Measurements from ENCODE around the gene PLOD2. TPM values are rescaled to one million over a fixed set of nuclear protein-coding genes. Genes with fewer than 3 reads are reported as not detected.

PLOD2 gene
- polyA plus RNA-seq, 4 donors, result 17.8 to 118 (median 21.5) TPM

DNA sequence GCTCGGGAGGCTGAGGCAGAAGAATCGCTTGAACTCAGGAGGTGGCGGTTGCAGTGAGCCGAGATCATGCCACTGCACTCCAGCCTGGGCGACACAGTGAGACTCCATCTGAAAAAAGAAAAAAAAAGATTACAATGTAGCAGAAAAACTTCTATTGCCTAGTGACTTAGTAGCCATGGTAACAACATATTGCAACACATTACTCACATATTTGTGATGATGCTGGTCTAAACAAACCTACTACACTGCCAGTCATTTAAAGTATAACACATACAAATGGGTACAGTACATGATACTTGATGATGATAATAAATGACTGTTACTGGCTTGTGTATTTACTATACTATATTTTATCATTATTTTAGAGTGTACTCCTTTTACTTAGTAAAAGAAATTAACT is 125.6 kb downstream of the PLOD2 start:
- H3K4me3 ChIP-seq (ENCODE audit: low read depth in 1 of 3, low read length in 3 of 3), result no peak overlapping the region
- H3K9me3 ChIP-seq (ENCODE audit: control insufficient read depth in 2 of 2, insufficient read depth in 1 of 2, low read depth in 1 of 2, low read length in 1 of 2), result no peaks in the 10 kb centered on the region
- 91 to 97% (median 95%) methylated on average over 5 of the region's 5 CpGs for WGBS, 3 donors
- H3K36me3 ChIP-seq (ENCODE audit: control insufficient read depth in 3 of 3, insufficient read depth in 2 of 3, low read depth in 1 of 3, low read length in 3 of 3), result no peaks in the 10 kb centered on the region
- no peaks in the 10 kb centered on the region for H3K4me1 ChIP-seq (ENCODE audit: control insufficient read depth in 3 of 3, insufficient read depth in 2 of 3, low read depth in 1 of 3, low read length in 2 of 3)
- FAIRE-seq, result no peak
- no peak overlapping the region for H3K27ac ChIP-seq (ENCODE audit: low read depth in 1 of 3, low read length in 2 of 3)
- no peaks in the 10 kb centered on the region for H3K27me3 ChIP-seq (ENCODE audit: control insufficient read depth in 3 of 3, insufficient read depth in 3 of 3, low read length in 3 of 3)
- no peak for DNase-seq

DNA sequence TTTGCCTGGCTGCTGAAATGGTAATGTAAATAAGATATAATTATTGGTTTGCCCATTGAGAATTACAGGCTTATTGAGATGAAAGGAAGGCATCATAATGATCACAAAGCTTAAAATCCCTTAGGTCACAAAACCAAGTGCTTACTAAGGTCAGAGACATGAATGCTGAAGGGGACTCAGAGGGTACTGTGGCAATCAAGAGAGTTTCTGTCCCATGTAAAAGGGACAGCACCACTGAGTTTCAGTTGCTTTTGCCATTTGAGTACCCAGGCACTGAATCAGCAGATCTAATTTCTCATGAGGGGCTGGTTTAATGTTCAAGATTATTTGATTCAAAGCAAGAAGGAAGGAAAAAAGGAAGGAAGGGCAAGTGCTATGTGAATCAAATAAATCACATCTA is 127.0 kb downstream of the PLOD2 start:
- Histone ChIP-seq H3K36me3 (ENCODE audit: control insufficient read depth in 3 of 3, insufficient read depth in 2 of 3, low read depth in 1 of 3, low read length in 3 of 3) (no peaks in the 10 kb centered on the region), H3K27me3 (ENCODE audit: control insufficient read depth in 3 of 3, insufficient read depth in 3 of 3, low read length in 3 of 3) (no peaks in the 10 kb centered on the region), H3K4me3 (ENCODE audit: low read depth in 1 of 3, low read length in 3 of 3) (no peak overlapping the region), H3K9me3 (ENCODE audit: control insufficient read depth in 2 of 2, insufficient read depth in 1 of 2, low read depth in 1 of 2, low read length in 1 of 2) (no peaks in the 10 kb centered on the region), H3K4me1 (ENCODE audit: control insufficient read depth in 3 of 3, insufficient read depth in 2 of 3, low read depth in 1 of 3, low read length in 2 of 3) (no peaks in the 10 kb centered on the region), H3K27ac (ENCODE audit: low read depth in 1 of 3, low read length in 2 of 3) (no peak overlapping the region)
- no peak for DNase-seq
- no peak for FAIRE-seq

DNA sequence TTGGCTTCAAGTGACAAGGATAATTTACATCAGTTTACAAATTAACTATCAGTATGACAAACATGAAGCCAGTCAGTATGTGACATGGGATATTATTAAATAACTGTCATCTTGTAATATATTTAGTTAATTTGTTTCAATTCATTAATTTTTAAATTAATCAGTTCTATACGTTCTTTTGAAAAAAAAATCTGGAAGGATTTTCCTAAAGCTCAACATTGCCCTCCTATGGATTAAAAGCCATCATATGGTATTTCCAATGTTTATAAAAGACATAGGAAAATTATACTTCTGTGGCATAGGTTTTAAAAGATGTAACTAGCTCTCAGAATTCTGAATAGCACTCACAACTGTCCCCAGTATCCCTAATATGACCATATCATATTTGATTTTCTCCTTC is 134.4 kb downstream of the PLOD2 start:
- DNase-seq, result no peak
- no peak for FAIRE-seq
- Histone ChIP-seq H3K27me3 (ENCODE audit: control insufficient read depth in 3 of 3, insufficient read depth in 3 of 3, low read length in 3 of 3) (no peaks in the 10 kb centered on the region), H3K27ac (ENCODE audit: low read depth in 1 of 3, low read length in 2 of 3) (no peak overlapping the region), H3K9me3 (ENCODE audit: control insufficient read depth in 2 of 2, insufficient read depth in 1 of 2, low read depth in 1 of 2, low read length in 1 of 2) (no peaks in the 10 kb centered on the region), H3K36me3 (ENCODE audit: control insufficient read depth in 3 of 3, insufficient read depth in 2 of 3, low read depth in 1 of 3, low read length in 3 of 3) (no peaks in the 10 kb centered on the region), H3K4me3 (ENCODE audit: low read depth in 1 of 3, low read length in 3 of 3) (no peak overlapping the region), H3K4me1 (ENCODE audit: control insufficient read depth in 3 of 3, insufficient read depth in 2 of 3, low read depth in 1 of 3, low read length in 2 of 3) (no peaks in the 10 kb centered on the region)
- WGBS, 3 donors, result 34 to 50% (median 41%) methylated on average over 1 of the region's 1 CpG

DNA sequence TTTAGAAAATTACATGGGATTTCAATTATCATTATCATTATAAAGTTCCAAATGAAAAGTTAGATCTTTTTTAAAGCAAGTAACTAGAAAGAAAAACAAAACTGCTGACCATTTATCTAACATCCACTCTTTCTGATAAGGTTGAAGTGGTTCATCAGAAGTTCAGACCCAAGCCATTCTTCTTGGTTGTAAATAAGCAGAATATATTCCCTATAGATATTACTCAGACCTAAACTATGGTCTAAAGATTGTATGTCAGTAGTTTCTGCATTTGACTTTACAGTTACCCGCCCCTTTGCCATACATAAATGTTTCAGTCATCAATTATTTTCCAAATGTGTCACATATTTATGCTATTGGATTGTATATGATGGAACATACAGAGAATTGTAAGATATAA is 136.7 kb downstream of the PLOD2 start:
- Histone ChIP-seq H3K36me3 (ENCODE audit: control insufficient read depth in 3 of 3, insufficient read depth in 2 of 3, low read depth in 1 of 3, low read length in 3 of 3) (no peaks in the 10 kb centered on the region), H3K27ac (ENCODE audit: low read depth in 1 of 3, low read length in 2 of 3) (no peak overlapping the region), H3K27me3 (ENCODE audit: control insufficient read depth in 3 of 3, insufficient read depth in 3 of 3, low read length in 3 of 3) (no peaks in the 10 kb centered on the region), H3K4me1 (ENCODE audit: control insufficient read depth in 3 of 3, insufficient read depth in 2 of 3, low read depth in 1 of 3, low read length in 2 of 3) (no peaks in the 10 kb centered on the region), H3K9me3 (ENCODE audit: control insufficient read depth in 2 of 2, insufficient read depth in 1 of 2, low read depth in 1 of 2, low read length in 1 of 2) (no peaks in the 10 kb centered on the region), H3K4me3 (ENCODE audit: low read depth in 1 of 3, low read length in 3 of 3) (no peak overlapping the region)
- DNase-seq (no peak), FAIRE-seq (no peak)
- WGBS, 3 donors, result 89 to 94% (median 91%) methylated on average over 1 of the region's 1 CpG

DNA sequence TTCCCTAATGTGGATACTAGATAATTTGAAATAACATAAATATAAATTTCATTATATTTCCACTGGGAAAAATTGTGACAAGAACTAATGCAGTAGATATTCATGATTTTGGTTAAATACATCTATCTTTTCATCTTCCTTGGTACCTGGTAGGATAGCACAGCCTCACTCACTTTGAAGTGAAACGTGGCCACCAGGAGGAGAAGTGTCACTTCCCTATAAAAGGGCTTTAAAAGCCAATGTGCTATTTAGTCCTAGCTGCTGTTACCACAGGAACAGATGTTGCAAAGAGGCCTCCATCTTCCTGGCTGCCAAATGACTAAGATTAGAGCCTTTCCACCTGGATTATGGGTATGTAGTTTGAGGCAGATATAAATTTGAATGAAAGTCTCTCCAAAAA is 140.0 kb downstream of the PLOD2 start:
- H3K4me1 ChIP-seq (ENCODE audit: control insufficient read depth in 3 of 3, insufficient read depth in 2 of 3, low read depth in 1 of 3, low read length in 2 of 3), result no peaks in the 10 kb centered on the region
- no peaks in the 10 kb centered on the region for H3K9me3 ChIP-seq (ENCODE audit: control insufficient read depth in 2 of 2, insufficient read depth in 1 of 2, low read depth in 1 of 2, low read length in 1 of 2)
- FAIRE-seq (no peak), DNase-seq (no peak)
- no peaks in the 10 kb centered on the region for H3K27me3 ChIP-seq (ENCODE audit: control insufficient read depth in 3 of 3, insufficient read depth in 3 of 3, low read length in 3 of 3)
- no peak overlapping the region for H3K4me3 ChIP-seq (ENCODE audit: low read depth in 1 of 3, low read length in 3 of 3)
- no peak overlapping the region for H3K27ac ChIP-seq (ENCODE audit: low read depth in 1 of 3, low read length in 2 of 3)
- WGBS, 3 donors, result 21 to 38% (median 32%) methylated on average over 1 of the region's 1 CpG
- H3K36me3 ChIP-seq (ENCODE audit: control insufficient read depth in 3 of 3, insufficient read depth in 2 of 3, low read depth in 1 of 3, low read length in 3 of 3), result no peaks in the 10 kb centered on the region

DNA sequence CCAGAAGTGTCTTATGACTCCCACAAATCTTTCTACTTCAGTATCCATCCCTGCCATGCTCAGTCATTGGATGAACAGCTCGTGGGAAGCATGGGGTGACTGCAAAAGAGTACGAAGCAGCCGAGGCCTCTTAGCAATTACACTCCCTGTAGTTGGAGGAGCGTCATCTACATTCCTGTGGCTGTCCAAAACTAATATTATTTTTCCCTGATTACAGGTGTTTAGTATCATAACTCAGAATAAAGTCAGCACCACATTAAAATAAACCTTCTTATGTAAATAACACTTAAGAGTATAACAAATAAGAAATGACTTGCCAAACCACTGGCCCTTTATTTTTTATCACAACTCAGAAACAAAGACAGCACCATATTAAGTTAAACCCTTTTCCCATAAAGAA is 141.5 kb downstream of the PLOD2 start:
- H3K4me1 ChIP-seq (ENCODE audit: control insufficient read depth in 3 of 3, insufficient read depth in 2 of 3, low read depth in 1 of 3, low read length in 2 of 3), result no peaks in the 10 kb centered on the region
- WGBS, 3 donors, result 46 to 67% (median 59%) methylated on average over 4 of the region's 4 CpGs
- FAIRE-seq (no peak), DNase-seq (no peak)
- H3K36me3 ChIP-seq (ENCODE audit: control insufficient read depth in 3 of 3, insufficient read depth in 2 of 3, low read depth in 1 of 3, low read length in 3 of 3), result no peaks in the 10 kb centered on the region
- H3K27me3 ChIP-seq (ENCODE audit: control insufficient read depth in 3 of 3, insufficient read depth in 3 of 3, low read length in 3 of 3), result no peaks in the 10 kb centered on the region
- H3K9me3 ChIP-seq (ENCODE audit: control insufficient read depth in 2 of 2, insufficient read depth in 1 of 2, low read depth in 1 of 2, low read length in 1 of 2), result no peaks in the 10 kb centered on the region
- H3K27ac ChIP-seq (ENCODE audit: low read depth in 1 of 3, low read length in 2 of 3), result no peak overlapping the region
- no peak overlapping the region for H3K4me3 ChIP-seq (ENCODE audit: low read depth in 1 of 3, low read length in 3 of 3)

Other genes starting within 250 kb of the PLOD2 start
- gene PLSCR4, start 89.9 kb upstream of the PLOD2 start, polyA plus RNA-seq, result 10 to 100 TPM in 2 of 4 donors, 1 to 10 TPM in 2; 1.6 to 18.6 (median 9.1) TPM